ENCODE measurements around the gene MBD5.

Gene MBD5

GRCh38 chr2:148560496-148560895 is 539.6 kb downstream of the MBD5 start:
- DNase-seq, result no peak

- peak; percentile 51 for DNase-seq
Observed at GRCh38 chr2:148561389-148561788, 540.5 kb downstream of the MBD5 start.

- DNase-seq, result peak; percentile 32
Observed at GRCh38 chr2:148565272-148565894, 544.5 kb downstream of the MBD5 start.
